ENCODE data around the gene BNIP2.
A peak's percentile ranks its signal among the peaks of the same experiment; 100 is the strongest.

The BNIP2 gene, protein sequence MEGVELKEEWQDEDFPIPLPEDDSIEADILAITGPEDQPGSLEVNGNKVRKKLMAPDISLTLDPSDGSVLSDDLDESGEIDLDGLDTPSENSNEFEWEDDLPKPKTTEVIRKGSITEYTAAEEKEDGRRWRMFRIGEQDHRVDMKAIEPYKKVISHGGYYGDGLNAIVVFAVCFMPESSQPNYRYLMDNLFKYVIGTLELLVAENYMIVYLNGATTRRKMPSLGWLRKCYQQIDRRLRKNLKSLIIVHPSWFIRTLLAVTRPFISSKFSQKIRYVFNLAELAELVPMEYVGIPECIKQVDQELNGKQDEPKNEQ

DNA sequence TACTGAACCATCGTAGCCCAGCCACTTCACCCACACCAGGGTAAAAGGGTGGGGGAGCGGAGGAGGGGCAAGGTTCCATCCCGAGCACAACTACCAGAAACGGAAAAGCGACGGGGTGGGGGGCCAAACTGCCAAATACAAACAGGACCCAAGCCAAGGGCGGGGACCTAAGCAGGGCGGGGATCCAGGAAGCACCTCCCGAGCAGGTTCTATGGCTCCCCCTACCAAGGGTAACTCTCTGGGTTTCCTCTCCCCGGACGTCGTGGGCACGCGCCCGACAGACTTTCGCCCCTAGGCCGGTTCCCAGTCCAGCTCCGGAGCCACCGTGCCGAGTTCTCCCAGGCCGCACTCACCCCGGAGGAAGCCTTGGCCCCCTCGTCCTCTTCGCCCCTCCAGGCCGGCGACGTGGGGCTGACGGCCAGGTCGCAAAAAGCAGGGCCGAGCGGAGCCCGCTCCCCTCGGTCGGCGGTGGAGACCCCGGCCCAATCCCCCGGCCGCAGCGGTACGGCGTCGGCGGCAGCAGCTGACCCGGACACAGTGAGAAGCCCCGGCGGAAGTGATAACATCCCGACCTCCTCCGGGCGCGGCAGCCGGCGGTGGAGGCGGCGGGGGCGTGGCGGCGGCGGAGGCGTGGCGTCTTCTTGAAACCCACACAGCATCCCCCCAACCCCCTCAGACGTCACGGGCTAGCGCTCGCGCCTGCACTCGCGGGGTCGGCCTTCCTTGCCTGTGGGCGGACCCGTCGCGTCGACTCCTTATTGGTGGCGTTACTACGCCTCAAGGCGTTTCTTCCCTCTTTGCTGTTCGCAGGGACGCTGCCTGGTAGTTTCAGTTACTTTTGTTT is at the start of gene BNIP2:
BNIP2 (minus strand) TSS at position 539 of the 844 bp plus-strand sequence. CDS start 6,863 bp downstream, outside the sequence.
- Histone ChIP-seq H3K27ac (ENCODE audit: low read length) (peak within 1 kb of the TSS; percentile 95), H3K27me3 (ENCODE audit: control insufficient read depth in 1 of 2, insufficient read depth in 2 of 2, low read length in 2 of 2) (no peaks in the 10 kb centered on the region), H3K9ac (ENCODE audit: low read length in 2 of 2) (peak within 1 kb of the TSS; percentile 96 to 98), H3K4me3 (ENCODE audit: low read length in 2 of 2) (peak within 1 kb of the TSS; percentile 89 to 96), H3K36me3 (ENCODE audit: control insufficient read depth in 2 of 2, insufficient read depth in 2 of 2, low read length in 2 of 2) (no peaks in the 10 kb centered on the region), H3K4me1 (ENCODE audit: control insufficient read depth, insufficient read depth, low read length) (peaks cover 9% of the 10 kb centered on the region), H3K9me3 (ENCODE audit: control insufficient read depth in 2 of 2, low read length in 2 of 2) (no peaks in the 10 kb centered on the region)

DNA sequence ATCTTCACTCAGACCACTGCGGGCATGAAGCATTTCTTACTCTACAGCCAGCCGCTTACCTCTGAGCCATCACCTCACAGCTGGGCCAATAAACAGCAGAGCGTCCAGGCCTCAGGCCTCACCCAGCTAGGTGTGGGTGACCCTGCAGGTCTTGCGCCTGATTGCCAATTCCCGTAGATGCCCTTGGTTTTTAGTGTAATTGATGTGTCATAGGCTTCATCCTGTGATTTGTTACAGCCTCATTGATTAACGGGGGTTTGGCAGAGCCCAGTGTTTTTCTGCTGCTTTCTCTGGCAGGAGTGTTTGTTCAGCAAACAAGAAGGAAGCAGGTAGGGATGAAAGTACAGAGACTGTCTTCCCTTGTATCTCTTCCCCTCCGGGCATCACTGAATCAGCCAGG is 49.6 kb upstream of the BNIP2 start:
- H3K4me3 ChIP-seq (ENCODE audit: low read length in 2 of 2): no peak overlapping the region

DNA sequence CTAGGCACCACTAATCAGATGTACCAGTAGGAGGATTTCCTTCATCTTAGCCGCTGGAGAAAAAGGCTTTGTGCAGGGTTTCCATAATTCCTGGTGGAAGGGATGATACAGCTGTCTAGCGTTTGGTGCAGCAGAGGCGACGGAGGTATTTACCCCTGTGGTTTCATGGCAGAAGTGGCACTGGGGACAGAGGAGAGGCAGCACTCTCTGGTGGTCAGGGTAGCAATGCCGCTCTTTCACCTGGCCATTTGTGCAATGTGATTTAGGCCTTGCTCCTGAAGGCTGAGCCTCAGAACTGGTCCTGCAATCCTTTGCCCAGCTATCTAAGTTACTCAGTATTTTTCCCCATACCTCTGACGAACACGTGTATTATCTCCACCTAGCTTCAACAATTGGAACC is 47.1 kb upstream of the BNIP2 start:
- H3K4me1 ChIP-seq (ENCODE audit: control insufficient read depth, insufficient read depth, low read length): no peaks in the 10 kb centered on the region

More for the DNA sequence above, 49.6 kb upstream of the BNIP2 start:
- Histone ChIP-seq H3K27ac (ENCODE audit: low read length) (no peak overlapping the region), H3K4me1 (ENCODE audit: control insufficient read depth, insufficient read depth, low read length) (no peaks in the 10 kb centered on the region), H3K27me3 (ENCODE audit: control insufficient read depth in 1 of 2, insufficient read depth in 2 of 2, low read length in 2 of 2) (no peaks in the 10 kb centered on the region), H3K9ac (ENCODE audit: low read length in 2 of 2) (no peak overlapping the region), H3K9me3 (ENCODE audit: control insufficient read depth in 2 of 2, low read length in 2 of 2) (peaks cover 2 to 4% of the 10 kb centered on the region in 2 donors), H3K36me3 (ENCODE audit: control insufficient read depth in 2 of 2, insufficient read depth in 2 of 2, low read length in 2 of 2) (no peaks in the 10 kb centered on the region)

DNA sequence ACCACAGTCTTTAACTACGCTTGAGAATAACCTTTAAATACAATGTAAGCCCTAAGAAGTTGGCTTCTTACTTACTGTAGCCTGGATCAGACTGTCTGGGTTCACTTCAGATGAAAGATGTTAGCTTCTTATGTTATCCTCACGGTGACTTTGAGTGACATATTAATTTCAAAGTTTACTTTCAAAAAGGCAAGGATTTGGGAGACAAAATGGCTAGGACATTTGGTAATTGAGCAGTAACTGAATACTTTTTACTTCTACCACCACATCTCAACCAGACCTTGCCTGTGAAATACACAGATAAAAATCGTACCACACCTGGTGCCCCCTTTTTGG is 36.0 kb upstream of the BNIP2 start:
- no peaks in the 10 kb centered on the region for H3K4me1 ChIP-seq (ENCODE audit: control insufficient read depth, insufficient read depth, low read length)
- no peak overlapping the region for H3K4me3 ChIP-seq (ENCODE audit: low read length in 2 of 2)
- no peaks in the 10 kb centered on the region for H3K36me3 ChIP-seq (ENCODE audit: control insufficient read depth in 2 of 2, insufficient read depth in 2 of 2, low read length in 2 of 2)
- H3K9me3 ChIP-seq (ENCODE audit: control insufficient read depth in 2 of 2, low read length in 2 of 2): no peaks in the 10 kb centered on the region
- peaks cover 2 to 7% of the 10 kb centered on the region in 2 donors for H3K27me3 ChIP-seq (ENCODE audit: control insufficient read depth in 1 of 2, insufficient read depth in 2 of 2, low read length in 2 of 2)
- H3K27ac ChIP-seq (ENCODE audit: low read length): no peak overlapping the region
- H3K9ac ChIP-seq (ENCODE audit: low read length in 2 of 2): no peak overlapping the region

More for the DNA sequence above, 47.1 kb upstream of the BNIP2 start:
- no peak overlapping the region for H3K27ac ChIP-seq (ENCODE audit: low read length)
- H3K4me3 ChIP-seq (ENCODE audit: low read length in 2 of 2): no peak overlapping the region
- H3K9me3 ChIP-seq (ENCODE audit: control insufficient read depth in 2 of 2, low read length in 2 of 2): no peaks in the 10 kb centered on the region
- H3K36me3 ChIP-seq (ENCODE audit: control insufficient read depth in 2 of 2, insufficient read depth in 2 of 2, low read length in 2 of 2): no peaks in the 10 kb centered on the region
- no peak overlapping the region for H3K9ac ChIP-seq (ENCODE audit: low read length in 2 of 2)
- peaks cover 0 to under 1% of the 10 kb centered on the region in 2 donors for H3K27me3 ChIP-seq (ENCODE audit: control insufficient read depth in 1 of 2, insufficient read depth in 2 of 2, low read length in 2 of 2)

DNA sequence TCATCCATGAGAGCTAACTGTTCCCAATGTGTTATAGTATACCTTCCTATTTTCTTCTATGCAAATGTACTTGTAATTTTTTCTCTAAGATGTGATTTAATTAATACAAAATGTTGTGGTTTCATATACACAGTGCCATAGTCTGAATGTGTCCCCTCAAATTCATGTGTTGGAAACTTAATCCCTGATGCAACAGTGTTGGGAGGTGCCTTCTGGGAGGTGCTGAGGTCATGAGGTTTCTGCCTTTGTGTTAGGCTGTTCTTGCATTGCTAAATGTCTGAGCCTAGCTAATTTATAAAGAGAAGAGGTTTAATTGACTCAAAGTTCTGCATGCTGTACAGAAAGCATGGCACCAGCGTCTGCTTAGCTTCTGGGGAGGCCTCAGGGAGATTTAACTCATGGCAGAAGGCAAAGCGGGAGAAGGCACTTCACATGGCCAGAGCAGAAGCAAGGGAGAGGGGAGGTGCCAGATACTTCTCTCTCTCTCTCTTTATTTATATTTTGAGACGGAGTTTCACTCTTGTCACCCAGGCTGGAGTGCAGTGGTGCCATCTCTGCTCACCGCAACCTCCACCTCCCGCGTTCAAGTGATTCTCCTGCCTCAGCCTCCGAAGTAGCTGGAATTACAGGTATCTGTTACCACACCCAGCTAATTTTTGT is 34.7 kb upstream of the BNIP2 start:
- H3K4me1 ChIP-seq (ENCODE audit: control insufficient read depth, insufficient read depth, low read length): no peaks in the 10 kb centered on the region
- no peak overlapping the region for H3K9ac ChIP-seq (ENCODE audit: low read length in 2 of 2)
- no peaks in the 10 kb centered on the region for H3K9me3 ChIP-seq (ENCODE audit: control insufficient read depth in 2 of 2, low read length in 2 of 2)
- no peak overlapping the region for H3K4me3 ChIP-seq (ENCODE audit: low read length in 2 of 2)
- no peaks in the 10 kb centered on the region for H3K36me3 ChIP-seq (ENCODE audit: control insufficient read depth in 2 of 2, insufficient read depth in 2 of 2, low read length in 2 of 2)
- H3K27me3 ChIP-seq (ENCODE audit: control insufficient read depth in 1 of 2, insufficient read depth in 2 of 2, low read length in 2 of 2): peaks cover 0 to under 1% of the 10 kb centered on the region in 2 donors
- no peak overlapping the region for H3K27ac ChIP-seq (ENCODE audit: low read length)

DNA sequence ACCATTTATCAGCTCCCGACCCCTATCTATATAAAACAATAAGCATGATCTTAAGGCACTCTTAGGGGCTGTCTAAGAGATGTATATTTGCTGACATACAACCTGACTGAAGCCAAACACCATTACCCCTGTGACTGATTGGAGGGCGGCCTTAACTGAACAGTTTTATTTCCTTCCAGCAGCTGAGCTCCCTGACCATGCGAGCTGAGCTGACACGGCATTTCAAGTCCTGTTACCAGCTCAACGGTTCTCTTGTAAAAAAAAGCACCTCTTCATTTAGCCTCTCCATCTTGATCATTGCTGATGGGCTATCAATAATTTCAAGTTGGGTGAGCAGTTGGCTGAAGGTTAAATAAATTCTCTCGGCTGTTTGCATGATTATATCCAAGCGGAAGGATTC is 33.4 kb upstream of the BNIP2 start:
- no peaks in the 10 kb centered on the region for H3K36me3 ChIP-seq (ENCODE audit: control insufficient read depth in 2 of 2, insufficient read depth in 2 of 2, low read length in 2 of 2)
- no peak overlapping the region for H3K4me3 ChIP-seq (ENCODE audit: low read length in 2 of 2)
- no peaks in the 10 kb centered on the region for H3K27me3 ChIP-seq (ENCODE audit: control insufficient read depth in 1 of 2, insufficient read depth in 2 of 2, low read length in 2 of 2)
- H3K27ac ChIP-seq (ENCODE audit: low read length): no peak overlapping the region
- H3K9me3 ChIP-seq (ENCODE audit: control insufficient read depth in 2 of 2, low read length in 2 of 2): no peaks in the 10 kb centered on the region
- no peak overlapping the region for H3K9ac ChIP-seq (ENCODE audit: low read length in 2 of 2)
- H3K4me1 ChIP-seq (ENCODE audit: control insufficient read depth, insufficient read depth, low read length): no peaks in the 10 kb centered on the region

DNA sequence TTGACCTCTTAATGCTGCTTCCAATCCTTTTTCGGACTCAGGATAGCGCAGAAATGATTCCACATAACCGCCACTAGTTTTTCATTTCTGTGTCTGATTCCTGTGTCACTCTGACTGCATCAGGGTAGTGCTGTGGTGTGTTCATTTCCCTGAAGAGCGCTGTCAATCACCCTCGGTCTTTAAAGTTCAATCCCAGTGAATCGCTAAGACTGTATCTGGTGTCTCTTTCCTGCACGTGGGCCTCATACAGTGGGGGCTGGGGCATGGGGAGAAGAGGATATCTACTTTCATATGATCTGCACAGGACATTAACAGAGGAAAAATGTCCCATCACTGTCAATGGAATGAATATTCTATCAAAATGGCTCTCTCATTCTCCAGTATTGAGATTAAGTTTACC is 32.9 kb upstream of the BNIP2 start:
- Histone ChIP-seq H3K4me1 (ENCODE audit: control insufficient read depth, insufficient read depth, low read length) (no peaks in the 10 kb centered on the region), H3K9ac (ENCODE audit: low read length in 2 of 2) (no peak overlapping the region), H3K27me3 (ENCODE audit: control insufficient read depth in 1 of 2, insufficient read depth in 2 of 2, low read length in 2 of 2) (no peaks in the 10 kb centered on the region), H3K4me3 (ENCODE audit: low read length in 2 of 2) (no peak overlapping the region), H3K9me3 (ENCODE audit: control insufficient read depth in 2 of 2, low read length in 2 of 2) (no peaks in the 10 kb centered on the region), H3K36me3 (ENCODE audit: control insufficient read depth in 2 of 2, insufficient read depth in 2 of 2, low read length in 2 of 2) (no peaks in the 10 kb centered on the region), H3K27ac (ENCODE audit: low read length) (no peak overlapping the region)

DNA sequence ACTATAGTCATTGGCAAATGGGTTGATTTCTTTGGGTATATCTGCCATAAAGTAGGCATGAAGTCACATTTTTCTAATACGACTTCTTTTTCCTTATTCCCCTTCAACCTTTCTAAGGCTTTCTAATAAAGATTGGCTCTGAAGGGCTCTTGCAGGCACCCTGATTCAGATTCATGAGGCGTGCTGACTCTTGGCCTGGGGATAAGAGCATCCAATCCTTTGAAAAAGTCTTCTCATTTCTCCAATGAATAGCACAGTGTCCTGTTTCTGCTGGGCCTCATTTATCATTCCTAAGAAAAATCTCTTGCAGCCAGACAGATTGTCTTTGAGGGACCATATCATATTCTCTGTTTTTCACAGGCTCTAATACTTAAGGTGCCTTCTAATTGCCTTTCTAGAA is 32.3 kb upstream of the BNIP2 start:
- no peak overlapping the region for H3K27ac ChIP-seq (ENCODE audit: low read length)
- H3K36me3 ChIP-seq (ENCODE audit: control insufficient read depth in 2 of 2, insufficient read depth in 2 of 2, low read length in 2 of 2): no peaks in the 10 kb centered on the region
- peaks cover 0 to 2% of the 10 kb centered on the region in 2 donors for H3K27me3 ChIP-seq (ENCODE audit: control insufficient read depth in 1 of 2, insufficient read depth in 2 of 2, low read length in 2 of 2)
- peaks cover 0 to 4% of the 10 kb centered on the region in 2 donors for H3K9me3 ChIP-seq (ENCODE audit: control insufficient read depth in 2 of 2, low read length in 2 of 2)
- no peaks in the 10 kb centered on the region for H3K4me1 ChIP-seq (ENCODE audit: control insufficient read depth, insufficient read depth, low read length)
- no peak overlapping the region for H3K4me3 ChIP-seq (ENCODE audit: low read length in 2 of 2)
- H3K9ac ChIP-seq (ENCODE audit: low read length in 2 of 2): no peak overlapping the region

DNA sequence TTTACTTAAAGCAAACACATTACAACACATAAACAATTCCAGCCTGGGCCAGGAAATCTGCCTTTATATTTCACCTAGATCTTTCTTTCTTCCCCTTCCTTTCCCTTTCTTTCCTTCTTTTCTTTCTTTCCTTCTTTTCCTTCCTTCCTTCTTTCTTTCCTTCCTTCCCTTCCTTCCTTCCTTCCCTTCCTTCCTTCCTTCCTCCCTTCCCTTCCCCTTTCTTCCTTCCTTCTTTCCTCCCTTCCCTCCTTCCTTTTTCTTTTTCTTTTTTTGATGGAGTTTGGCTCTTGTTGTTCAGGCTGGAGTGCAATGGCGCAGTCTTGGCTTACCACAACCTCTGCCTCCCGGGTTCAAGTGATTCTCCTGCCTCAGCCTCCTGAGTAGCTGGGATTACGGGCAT is 24.1 kb upstream of the BNIP2 start:
- H3K9me3 ChIP-seq (ENCODE audit: control insufficient read depth in 2 of 2, low read length in 2 of 2): peaks cover 0 to 4% of the 10 kb centered on the region in 2 donors
- no peak overlapping the region for H3K4me3 ChIP-seq (ENCODE audit: low read length in 2 of 2)
- no peaks in the 10 kb centered on the region for H3K4me1 ChIP-seq (ENCODE audit: control insufficient read depth, insufficient read depth, low read length)
- H3K36me3 ChIP-seq (ENCODE audit: control insufficient read depth in 2 of 2, insufficient read depth in 2 of 2, low read length in 2 of 2): no peaks in the 10 kb centered on the region
- no peak overlapping the region for H3K27ac ChIP-seq (ENCODE audit: low read length)
- H3K9ac ChIP-seq (ENCODE audit: low read length in 2 of 2): no peak overlapping the region
- H3K27me3 ChIP-seq (ENCODE audit: control insufficient read depth in 1 of 2, insufficient read depth in 2 of 2, low read length in 2 of 2): peaks cover 0 to 2% of the 10 kb centered on the region in 2 donors

DNA sequence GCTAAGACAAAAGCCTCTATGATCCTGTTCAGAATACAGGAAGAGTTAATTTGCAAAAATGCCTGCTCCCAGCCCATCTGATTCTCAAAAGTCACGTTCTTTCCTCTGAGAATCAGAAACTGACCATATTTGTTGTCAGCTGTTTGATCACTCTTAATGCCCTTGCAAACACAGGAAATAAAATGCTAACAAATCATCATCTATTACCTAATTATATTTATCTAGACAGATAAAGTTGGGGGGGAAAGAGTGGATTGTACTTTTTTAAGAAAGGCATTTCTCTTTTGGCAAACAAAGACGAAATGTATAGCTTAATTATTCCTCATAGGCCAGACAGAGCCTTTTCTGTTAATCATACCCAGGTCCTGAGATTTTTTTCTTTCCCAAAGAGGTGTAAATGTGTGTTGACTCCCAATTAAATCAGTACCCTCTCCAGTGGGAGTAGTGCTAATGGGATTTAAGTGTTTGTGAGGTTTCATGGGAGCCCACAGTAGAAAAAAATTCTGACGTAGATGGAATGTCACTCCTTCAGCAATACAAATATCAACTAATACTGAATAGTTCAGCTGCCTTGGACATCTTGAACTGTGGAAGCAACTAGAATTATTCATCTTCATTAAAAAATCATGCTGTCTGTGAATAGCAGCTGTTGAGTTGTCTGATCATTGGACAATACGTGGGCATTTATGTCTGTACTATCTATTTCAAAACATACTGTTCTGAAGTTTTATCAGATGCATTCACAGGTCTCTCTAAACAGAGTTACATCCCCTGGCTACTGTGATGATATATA is 22.5 kb upstream of the BNIP2 start:
- H3K4me3 ChIP-seq (ENCODE audit: low read length in 2 of 2): no peak overlapping the region
- H3K36me3 ChIP-seq (ENCODE audit: control insufficient read depth in 2 of 2, insufficient read depth in 2 of 2, low read length in 2 of 2): no peaks in the 10 kb centered on the region
- peaks cover 0 to 2% of the 10 kb centered on the region in 2 donors for H3K27me3 ChIP-seq (ENCODE audit: control insufficient read depth in 1 of 2, insufficient read depth in 2 of 2, low read length in 2 of 2)
- H3K27ac ChIP-seq (ENCODE audit: low read length): no peak overlapping the region
- H3K9me3 ChIP-seq (ENCODE audit: control insufficient read depth in 2 of 2, low read length in 2 of 2): peaks cover 0 to 1% of the 10 kb centered on the region in 2 donors
- no peak overlapping the region for H3K9ac ChIP-seq (ENCODE audit: low read length in 2 of 2)
- H3K4me1 ChIP-seq (ENCODE audit: control insufficient read depth, insufficient read depth, low read length): no peaks in the 10 kb centered on the region
